Activated T-cell treated with anti-CD3 and anti-CD28 coated beads for 1 hour (primary cell): ENCODE data around the gene TUBAL3.
"Not testable (repeated sequence)": the region's sequence is repeated elsewhere in the genome, so short reads cannot be mapped to it uniquely, and the experiment has no call there.

ENCODE experiments used
- DNase-seq: peaks from one replicate; pipeline ENCODE4 v3.0.0-alpha.2; 2020; ENCODE audit warnings: low read depth

The TUBAL3 gene

DNA sequence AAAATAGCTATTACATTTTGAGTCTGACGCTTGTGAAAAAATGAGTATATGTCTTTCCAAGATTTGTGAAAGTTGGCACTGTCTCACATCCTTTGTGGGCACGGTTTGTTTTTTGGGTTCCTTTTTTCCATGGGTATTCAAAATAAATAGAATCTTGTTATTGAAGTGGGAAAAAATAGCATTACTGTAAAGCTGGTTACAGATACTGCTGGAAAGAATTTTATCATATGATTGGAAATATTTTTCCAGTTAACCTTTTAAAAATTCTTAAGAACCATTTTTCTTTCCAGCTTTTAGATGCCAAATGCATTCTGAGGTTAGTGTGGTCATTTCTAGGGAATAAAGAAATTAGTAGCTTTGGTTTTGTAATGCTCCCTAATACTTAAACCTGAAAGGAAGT lies 19.1 kb upstream of the TUBAL3 start:
- DNase-seq = no peak

DNA sequence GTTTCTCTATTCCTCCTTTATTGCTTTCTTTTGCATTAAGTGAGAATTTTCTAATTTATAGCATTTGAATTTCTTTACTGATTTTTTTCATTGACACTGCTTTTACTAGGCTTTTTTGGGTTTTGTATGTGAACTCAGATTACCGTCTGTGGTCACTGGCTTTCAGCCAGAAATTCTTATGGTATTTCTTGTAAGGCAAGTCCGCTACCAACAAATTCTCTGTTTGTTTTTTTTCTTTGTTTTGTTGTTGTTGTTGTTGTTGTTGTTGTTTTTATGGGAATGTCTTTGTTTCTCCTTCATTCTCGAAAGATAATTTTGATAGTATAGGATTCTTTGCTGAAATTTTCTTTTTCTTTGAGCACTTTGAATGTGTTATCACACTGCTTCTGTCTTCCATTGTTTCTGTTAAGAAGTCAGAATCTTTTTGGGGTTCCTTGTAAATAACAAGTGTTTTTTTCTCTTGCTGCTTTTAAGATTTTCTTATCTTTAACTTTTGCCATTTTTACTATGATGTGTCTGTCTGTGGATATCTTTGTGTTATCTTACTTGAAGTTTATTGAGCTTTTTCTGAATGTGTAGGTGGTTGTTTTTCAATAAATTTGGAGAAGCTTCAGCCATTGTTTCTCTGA lies 15.0 kb upstream of the TUBAL3 start:
- no peak for DNase-seq

DNA sequence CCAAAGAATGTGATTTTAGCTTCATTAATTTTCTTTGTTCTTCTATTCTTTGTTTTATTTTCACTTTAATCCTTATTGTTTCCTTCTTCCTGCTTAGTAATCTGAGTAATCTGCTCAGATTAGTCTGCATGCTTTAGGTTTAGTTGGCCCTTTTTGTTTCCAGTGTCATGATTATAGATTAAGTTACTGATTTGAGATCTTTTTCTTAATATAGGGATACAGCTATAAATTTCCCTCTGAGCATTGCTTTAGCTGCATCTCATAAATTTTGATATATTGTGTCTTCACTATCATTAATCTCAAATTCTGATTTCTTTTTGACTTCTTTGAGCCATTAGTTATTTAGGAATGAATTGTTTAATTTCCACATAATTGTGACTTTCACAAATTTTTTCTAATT lies 14.0 kb upstream of the TUBAL3 start:
- DNase-seq = no peak

DNA sequence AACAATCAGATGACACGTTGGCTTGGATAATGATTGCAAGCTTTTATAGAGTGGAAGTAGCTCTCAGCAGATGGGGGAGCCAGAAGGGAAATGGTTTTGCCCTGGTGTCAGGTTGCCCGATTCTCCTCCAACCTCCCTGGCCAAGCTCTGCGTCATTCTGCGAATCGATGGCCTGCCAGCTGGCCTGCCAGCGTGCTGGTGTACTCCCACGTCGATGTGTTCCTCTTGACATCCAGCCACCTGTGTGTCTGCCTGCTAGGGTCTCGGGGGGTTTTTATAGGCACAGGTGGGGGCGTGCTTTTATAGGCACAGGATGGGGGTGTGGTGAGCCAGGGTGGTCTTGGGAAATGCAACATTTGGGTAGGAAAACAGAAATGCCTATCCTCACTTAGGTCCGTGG lies 12.4 kb upstream of the TUBAL3 start:
- DNase-seq = no peak

DNA sequence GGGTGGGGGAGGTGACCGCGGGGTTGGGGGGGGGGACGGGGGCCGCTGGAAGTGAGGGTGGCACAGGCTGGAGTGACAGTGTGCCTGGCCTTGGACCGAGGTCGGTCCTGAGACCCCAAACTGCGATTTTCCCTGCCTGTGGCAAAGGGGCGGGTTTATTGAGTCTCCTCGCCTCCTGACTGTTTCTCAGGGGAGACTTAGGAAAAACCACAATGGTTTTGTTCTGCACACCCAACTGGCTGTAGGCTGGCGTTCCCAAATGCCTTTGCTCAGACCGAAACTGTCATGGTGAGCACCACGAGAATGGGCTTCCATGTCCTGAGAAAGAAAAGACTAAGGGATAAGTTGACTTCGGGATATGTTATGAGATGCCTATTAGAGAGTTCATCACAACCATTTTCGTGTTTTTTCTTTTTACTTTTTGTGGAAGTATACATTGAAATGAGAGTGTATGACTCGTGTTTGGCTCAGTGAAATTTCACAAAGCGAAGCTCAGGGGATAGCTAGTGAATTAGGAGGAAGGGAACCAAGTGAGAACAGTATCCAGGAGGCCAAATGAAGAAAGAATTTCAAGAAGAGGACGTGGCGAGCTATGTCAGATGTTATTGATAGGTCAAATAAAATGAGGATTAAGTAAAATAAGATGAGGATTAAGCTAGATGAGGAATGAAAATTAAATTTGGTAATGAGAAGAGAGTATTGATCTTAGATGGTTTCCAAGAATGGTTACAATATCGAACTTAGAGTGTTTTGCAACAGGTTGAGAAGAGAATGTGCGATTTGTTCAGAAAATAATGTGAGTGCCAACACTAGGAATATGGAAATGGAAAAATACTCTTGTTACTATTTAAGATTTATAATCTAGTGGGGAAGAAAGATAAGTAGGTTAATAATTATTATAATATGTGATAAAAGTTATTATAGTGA lies 8.6 kb upstream of the TUBAL3 start:
- no peak for DNase-seq

DNA sequence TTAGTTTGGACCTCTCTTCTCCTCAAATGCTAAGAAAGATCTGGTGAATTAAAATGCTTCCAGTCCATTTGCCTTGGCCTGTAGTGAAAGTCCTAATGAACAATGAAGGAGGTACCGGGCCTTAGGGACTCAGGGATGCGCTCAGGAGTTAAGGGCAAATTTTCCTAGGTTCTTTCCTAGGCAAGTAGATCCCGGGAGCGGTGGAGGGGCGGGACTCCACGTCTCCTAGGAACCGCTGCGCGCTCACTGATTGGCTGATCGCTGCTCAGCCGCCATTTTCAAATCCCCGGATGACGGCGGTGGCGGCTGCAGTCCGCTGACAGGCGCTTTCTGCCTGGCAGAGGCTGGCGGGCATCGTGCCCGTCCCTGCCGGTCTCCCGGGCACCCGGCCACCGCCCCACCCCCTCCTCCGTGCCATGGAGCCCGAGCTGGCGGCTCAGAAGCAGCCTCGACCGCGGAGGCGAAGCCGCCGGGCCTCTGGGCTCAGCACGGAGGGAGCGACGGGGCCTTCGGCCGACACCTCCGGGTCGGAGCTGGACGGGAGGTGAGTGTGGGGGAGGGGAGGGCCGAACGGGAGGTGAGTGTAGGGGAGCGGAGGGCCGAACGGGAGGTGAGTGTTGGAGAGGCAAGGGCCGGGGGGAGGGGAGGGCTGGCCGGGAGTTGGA lies 7.8 kb upstream of the TUBAL3 start, which contains the start of gene NET1:
Gene NET1 (plus strand): TSS at position 281 of the 665 bp plus-strand sequence. CDS start 136 bp downstream, at position 417.
- peak; percentile 44 for DNase-seq

- DNase-seq = no peak
Measured at GRCh38 chr10:5411941-5412276, 7.3 kb upstream of the TUBAL3 start.

DNA sequence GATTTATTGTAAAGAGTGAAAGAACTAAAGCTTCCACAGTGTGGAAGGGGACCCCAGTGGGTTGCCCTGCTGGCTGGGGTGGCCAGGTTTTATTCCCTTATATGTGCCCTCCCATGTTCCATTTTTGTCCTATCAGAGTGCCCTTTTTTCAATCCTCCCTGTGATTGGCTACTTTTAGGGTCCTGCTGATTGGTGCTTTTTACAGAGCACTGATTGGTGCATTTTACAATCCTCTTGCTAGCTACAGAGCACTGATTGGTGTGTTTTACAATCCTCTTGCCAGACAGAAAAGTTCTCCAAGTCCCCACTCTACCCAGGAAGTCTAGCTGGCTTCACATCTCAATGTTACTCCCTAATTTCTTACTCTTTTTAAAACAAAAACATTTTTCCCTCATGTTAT lies 6.2 kb upstream of the TUBAL3 start:
- not testable (repeated sequence) for DNase-seq

GRCh38 chr10:5406918-5407317 lies 2.3 kb upstream of the TUBAL3 start:
- no peak for DNase-seq

DNA sequence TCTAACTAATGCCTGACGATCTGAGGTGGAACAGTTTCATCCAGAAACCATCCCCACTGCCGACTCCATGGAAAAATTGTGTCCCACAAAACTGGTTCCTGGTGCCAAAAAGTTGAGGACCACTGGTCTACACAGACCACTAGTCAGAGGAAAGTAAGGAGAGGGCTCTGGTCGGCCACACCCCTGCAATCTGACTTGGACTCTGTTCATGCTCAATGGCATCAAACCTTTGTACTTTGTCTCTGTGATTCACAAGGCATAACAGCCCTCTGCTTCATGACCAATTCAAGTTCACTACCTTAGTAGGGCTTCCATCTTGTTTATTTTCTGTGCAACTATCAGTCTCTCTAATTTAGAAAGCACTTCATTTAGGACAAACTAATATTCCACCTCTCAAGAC lies 1.8 kb downstream of the TUBAL3 start:
- no peak for DNase-seq

- DNase-seq = no peak
Measured at GRCh38 chr10:5400468-5401240, 4.0 kb downstream of the TUBAL3 start.

- DNase-seq = no peak
Measured at GRCh38 chr10:5399332-5399731, 5.3 kb downstream of the TUBAL3 start.

DNA sequence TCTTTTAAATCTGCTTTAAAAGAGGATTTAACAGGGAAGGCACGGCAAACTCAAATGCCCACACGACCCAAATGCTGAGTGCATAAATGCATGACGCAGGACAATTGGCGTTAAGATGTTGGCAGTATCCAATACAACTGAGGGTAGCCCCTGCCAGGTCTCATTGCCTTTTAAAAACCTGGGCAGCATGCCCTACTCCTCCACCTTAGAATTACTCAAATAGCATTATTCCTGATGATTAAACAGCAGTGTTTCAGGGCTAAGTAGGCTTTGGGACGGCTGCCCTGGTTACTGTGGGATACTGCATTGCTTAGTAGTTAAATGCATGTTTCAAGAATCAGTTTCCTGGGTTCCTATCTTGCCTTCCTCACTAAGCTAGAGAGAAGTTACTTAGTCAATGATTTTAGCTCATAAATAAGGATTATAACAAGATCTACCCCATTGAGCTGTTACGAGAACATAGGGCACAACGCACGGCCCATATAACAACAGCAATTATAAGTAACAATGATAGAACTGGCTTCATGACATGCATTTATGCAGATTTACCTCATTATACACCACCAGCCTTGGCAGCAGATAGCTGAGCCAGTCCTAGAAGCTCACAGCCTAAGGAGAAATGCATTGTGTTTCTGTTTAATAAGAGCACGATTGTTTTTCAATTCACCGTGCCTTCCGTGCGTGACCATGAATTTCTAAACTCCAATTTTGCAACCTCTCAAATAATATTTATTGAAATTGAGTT lies 7.9 kb downstream of the TUBAL3 start:
- DNase-seq = no peak

DNA sequence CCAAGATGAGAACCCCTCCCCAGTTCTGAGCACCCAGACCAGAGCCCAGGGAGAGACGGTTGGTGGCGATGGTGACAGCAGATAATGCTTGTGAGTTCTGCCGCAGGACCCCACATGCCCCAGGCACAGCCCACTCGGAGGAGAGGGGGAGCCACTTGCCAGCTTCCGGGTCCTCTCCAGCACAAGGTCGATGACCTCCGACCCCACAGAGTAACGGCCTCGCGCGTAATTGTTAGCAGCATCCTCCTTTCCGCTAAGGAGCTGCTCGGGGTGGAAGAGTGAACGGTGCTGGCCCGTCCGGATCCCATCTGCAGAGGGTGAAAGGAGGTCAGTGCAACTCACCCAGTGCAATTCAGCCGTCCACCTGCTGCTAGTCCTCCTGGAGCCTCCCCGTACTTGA lies 9.5 kb downstream of the TUBAL3 start:
- DNase-seq = no peak

DNA sequence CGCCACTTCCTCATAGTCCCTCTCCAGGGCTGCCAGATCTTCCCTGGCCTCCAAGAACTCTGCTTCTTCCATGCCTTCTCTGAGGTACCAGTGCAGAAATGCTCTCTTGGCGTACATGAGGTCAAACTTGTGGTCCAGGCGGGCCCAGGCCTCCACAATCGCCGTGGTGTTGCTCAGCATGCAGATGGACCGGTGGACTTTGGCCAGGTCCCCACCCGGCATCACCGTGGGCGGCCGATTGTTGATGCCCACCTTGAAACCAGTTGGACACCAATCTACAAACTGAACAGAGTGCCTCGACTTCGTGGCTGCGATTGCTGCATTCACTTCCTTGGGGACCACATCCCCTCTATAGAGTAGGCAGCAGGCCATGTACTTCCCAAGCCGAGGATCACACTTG lies 11.1 kb downstream of the TUBAL3 start:
- DNase-seq = no peak

- DNase-seq = no peak
Measured at GRCh38 chr10:5391790-5392189, 12.8 kb downstream of the TUBAL3 start.

DNA sequence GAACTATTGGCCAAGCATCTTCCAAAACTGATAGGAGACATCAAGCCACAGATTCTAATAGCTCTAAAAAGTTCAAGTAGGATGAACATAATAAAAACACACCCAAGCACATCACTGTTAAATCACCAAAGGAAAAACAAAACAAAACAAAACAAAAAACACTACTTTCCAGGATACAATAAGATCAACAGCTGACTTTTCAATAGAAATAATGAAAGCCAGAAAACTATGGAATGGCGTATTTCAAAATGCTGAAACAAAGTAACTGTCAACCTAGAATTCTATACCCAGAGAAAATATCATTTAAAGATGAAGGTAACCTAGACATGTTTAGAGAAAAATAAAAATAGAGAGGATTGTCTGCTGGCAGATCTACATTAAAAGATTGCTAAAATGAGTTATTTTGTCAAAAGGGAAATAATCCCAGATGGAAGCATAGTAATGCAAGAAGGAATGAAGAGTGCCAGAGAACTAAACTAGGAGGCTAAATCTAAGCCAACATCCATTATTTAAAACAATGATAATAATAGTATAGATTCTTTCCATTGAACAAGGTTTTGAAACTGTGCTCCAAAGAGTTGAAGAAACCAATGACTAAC lies 13.9 kb downstream of the TUBAL3 start:
- no peak for DNase-seq

GRCh38 chr10:5387169-5387568 lies 17.5 kb downstream of the TUBAL3 start:
- DNase-seq = no peak

DNA sequence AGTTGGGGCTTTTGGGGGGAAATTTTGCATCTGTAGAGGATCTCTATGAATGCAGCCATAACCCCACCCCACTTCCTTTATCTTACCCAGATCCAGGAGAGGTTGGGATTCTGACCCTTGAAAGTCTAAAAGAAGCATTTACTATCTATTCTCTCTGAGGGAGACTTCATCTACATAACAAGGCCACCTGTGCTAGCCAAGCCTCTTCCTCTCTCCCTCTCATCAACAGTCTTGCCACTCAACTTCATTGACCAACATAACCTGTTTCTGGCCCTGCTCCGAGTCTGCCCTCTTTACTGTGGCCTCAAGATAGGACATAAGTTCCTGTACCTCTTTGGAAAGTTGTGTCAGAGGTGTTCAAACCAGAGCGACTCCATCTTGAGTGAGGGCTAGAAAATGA lies 19.4 kb downstream of the TUBAL3 start:
- DNase-seq = no peak

GRCh38 chr10:5381187-5381586 lies 23.4 kb downstream of the TUBAL3 start:
- DNase-seq = no peak

DNA sequence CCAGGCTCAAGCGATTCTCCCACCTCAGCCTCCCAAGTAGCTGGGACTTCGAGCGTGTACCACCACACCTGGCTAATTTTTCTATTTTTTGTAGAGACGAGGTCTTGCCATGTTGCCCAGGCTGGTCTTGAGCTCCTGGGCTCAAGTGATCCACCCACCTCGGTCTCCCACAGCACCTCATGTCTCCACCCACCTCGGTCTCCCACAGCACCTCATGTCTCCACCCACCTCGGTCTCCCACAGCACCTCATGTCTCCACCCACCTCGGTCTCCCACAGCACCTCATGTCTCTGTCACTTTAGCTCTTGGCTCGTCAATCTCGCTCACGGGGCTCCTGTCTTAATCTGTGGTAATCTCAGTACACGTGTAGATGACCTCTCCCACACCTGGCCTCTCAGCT lies 24.2 kb downstream of the TUBAL3 start:
- not testable (repeated sequence) for DNase-seq
